GM23338 (cell line): ENCODE measurements around the gene PRKD3. TPM values are rescaled to one million over a fixed set of nuclear protein-coding genes. Genes with fewer than 3 reads are reported as not detected.

Source experiments
- ATAC-seq: fragments of 200-7000 bp; cut with Tn5 transposase; 3 replicates; pipeline ENCODE4 v1.9.1; 2020
- DNase-seq: peaks from one replicate; pipeline ENCODE4 v3.0.0-alpha.2; 2015; ENCODE audit warnings: low spot score
- H2AFZ ChIP-seq: fragments of 200-600 bp; sonication (generic); 2 replicates; pipeline ENCODE4 v1.8.0; 2016; ENCODE audit warnings: antibody characterized with exemption, mild to moderate bottlenecking, moderate library complexity
- H3F3A ChIP-seq: fragments of 200-600 bp; sonication (generic); replicated peaks from 2 replicates; pipeline ENCODE4 v1.8.0; 2017; ENCODE audit warnings: antibody characterized with exemption, mixed run types, low read depth
- H3K27ac ChIP-seq: fragments of 200-600 bp; sonication (generic); 2 replicates; pipeline ENCODE4 v1.6.1; 2016; ENCODE audit warnings: low read depth
- H3K27me3 ChIP-seq: fragments of 200-600 bp; sonication (generic); 2 replicates; pipeline ENCODE4 v1.8.0; 2016; ENCODE audit warnings: mild to moderate bottlenecking, mixed run types, moderate library complexity; ENCODE audit not compliant: insufficient read depth
- H3K36me3 ChIP-seq: fragments of 200-600 bp; sonication (generic); 2 replicates; pipeline ENCODE4 v1.8.0; 2016; ENCODE audit warnings: mild to moderate bottlenecking; ENCODE audit not compliant: insufficient read depth
- H3K4me1 ChIP-seq: fragments of 200-600 bp; sonication (generic); 2 replicates; pipeline ENCODE4 v1.8.0; 2016; ENCODE audit warnings: mild to moderate bottlenecking, moderate library complexity; ENCODE audit not compliant: insufficient read depth
- H3K4me2 ChIP-seq: fragments of 200-600 bp; sonication (generic); 2 replicates; pipeline ENCODE4 v1.7.1; 2017; ENCODE audit warnings: mixed run types
- H3K4me3 ChIP-seq: fragments of 200-600 bp; sonication (generic); 2 replicates; pipeline ENCODE4 v1.6.1; 2016; ENCODE audit warnings: mixed run types
- H3K79me2 ChIP-seq: fragments of 200-600 bp; sonication (generic); replicated peaks from 2 replicates; pipeline ENCODE4 v1.8.0; 2017; ENCODE audit warnings: mild to moderate bottlenecking; ENCODE audit not compliant: insufficient read depth
- H3K9me2 ChIP-seq: fragments of 200-600 bp; sonication (generic); 2 replicates; pipeline ENCODE4 v1.8.0; 2017; ENCODE audit not compliant: insufficient read depth
- H4K20me1 ChIP-seq: fragments of 200-600 bp; sonication (generic); replicated peaks from 2 replicates; pipeline ENCODE4 v1.8.0; 2017; ENCODE audit warnings: mild to moderate bottlenecking; ENCODE audit not compliant: insufficient read depth
- H3K27ac Mint-ChIP-seq: 2 replicates; pipeline ENCODE4 v1.8.0; 2020; ENCODE audit warnings: inconsistent platforms, mild to moderate bottlenecking, moderate library complexity, mixed read lengths
- H3K27me3 Mint-ChIP-seq: 3 replicates; pipeline ENCODE4 v1.8.0; 2022; ENCODE audit warnings: low read depth, mild to moderate bottlenecking, moderate library complexity, mixed read lengths, inconsistent platforms; ENCODE audit not compliant: insufficient read depth, poor library complexity
- H3K36me3 Mint-ChIP-seq: 3 replicates; pipeline ENCODE4 v1.8.0; 2021; ENCODE audit warnings: low read depth, mild to moderate bottlenecking, inconsistent platforms, moderate library complexity, mixed read lengths
- H3K4me1 Mint-ChIP-seq: 3 replicates; pipeline ENCODE4 v1.8.0; 2020; ENCODE audit warnings: mild to moderate bottlenecking, inconsistent platforms, mixed read lengths
- H3K4me3 Mint-ChIP-seq: 3 replicates; pipeline ENCODE4 v1.8.0; 2021; ENCODE audit warnings: moderate library complexity, mild to moderate bottlenecking, inconsistent platforms, mixed read lengths
- H3K9me3 Mint-ChIP-seq: 3 replicates; pipeline ENCODE4 v1.8.0; 2020; ENCODE audit warnings: moderate library complexity, mild to moderate bottlenecking, inconsistent platforms, mixed read lengths
- CREB1 ChIP-seq: fragments of 250-450 bp; sonication (Bioruptor Pico); IDR thresholded peaks from 2 replicates; pipeline ENCODE4 v1.5.0; 2020; ENCODE audit warnings: low read depth, mild to moderate bottlenecking, moderate library complexity
- ETS1 ChIP-seq: IDR thresholded peaks from 2 replicates; pipeline ENCODE4 v1.6.1; 2016; ENCODE audit warnings: antibody characterized with exemption
- EZH2 ChIP-seq: fragments of 200-600 bp; sonication (generic); IDR thresholded peaks from one replicate; pipeline ENCODE4 v1.8.0; 2017; ENCODE audit warnings: antibody characterized with exemption, mild to moderate bottlenecking, low read depth; ENCODE audit not compliant: unreplicated experiment
- EZH2phosphoT487 ChIP-seq: fragments of 200-600 bp; sonication (generic); IDR thresholded peaks from one replicate; pipeline ENCODE4 v1.8.1; 2018; ENCODE audit warnings: antibody characterized with exemption; ENCODE audit not compliant: unreplicated experiment
- JUNB ChIP-seq: IDR thresholded peaks from one replicate; pipeline ENCODE4 v1.6.1; 2016; ENCODE audit warnings: antibody characterized with exemption; ENCODE audit not compliant: unreplicated experiment
- NANOG ChIP-seq: IDR thresholded peaks from 2 replicates; pipeline ENCODE4 v1.6.1; 2016; ENCODE audit warnings: antibody characterized with exemption, borderline replicate concordance
- REST ChIP-seq: IDR thresholded peaks from one replicate; pipeline ENCODE4 v1.6.1; 2018; ENCODE audit warnings: antibody characterized with exemption; ENCODE audit not compliant: unreplicated experiment
- STAT1 ChIP-seq: IDR thresholded peaks from one replicate; pipeline ENCODE4 v1.6.1; 2016; ENCODE audit warnings: antibody characterized with exemption; ENCODE audit not compliant: unreplicated experiment
- ZNF114 ChIP-seq: fragments of 250-450 bp; sonication (Bioruptor Pico); IDR thresholded peaks from 2 replicates; pipeline ENCODE4 v1.5.0; 2020; ENCODE audit warnings: mild to moderate bottlenecking, moderate library complexity
- ZNF331 ChIP-seq: fragments of 250-450 bp; sonication (Bioruptor Pico); IDR thresholded peaks from 2 replicates; pipeline ENCODE4 v1.5.0; 2020; ENCODE audit warnings: low read depth, mild to moderate bottlenecking, moderate library complexity
- polyA plus RNA-seq: library from polyadenylated mRNA; unstranded; fragments of >200 nt; fragmentation: Nextera tagmentation; extraction: Ambion mirVana; gene quantifications from 2 replicates; pipeline ENCODE4 v1.2.1, GENCODE V29; 2016
- total RNA-seq: library from RNA; depleted of rRNA; stranded (reverse); fragments of >200 nt; shearing (Covaris generic); gene quantifications from 2 replicates; pipeline ENCODE4 v1.2.3, GENCODE V29; 2014
- TF ChIP-seq, protein P1 (sequence below), 2 experiments: fragments of 200-600 bp in 1 of 2; sonication (generic) in 1 of 2; conservative IDR thresholded peaks; 2 replicates each; pipeline versions ENCODE4 v1.5.1 to v1.6.1; 2016 to 2017; ENCODE audit warnings: antibody characterized with exemption in 2 of 2, low read depth in 2 of 2, mild to moderate bottlenecking in 2 of 2, moderate library complexity in 1 of 2

Gene PRKD3
- total and polyA plus RNA-seq, 2 experiments from 2014 or later: 59.7 to 77.0 TPM

- no peak overlapping the region for H3K4me3 ChIP-seq
These were observed 37.5 kb upstream of the PRKD3 start for GRCh38 chr2:37361994-37362698.

More at GRCh38 chr2:37361994-37362698, 37.5 kb upstream of the PRKD3 start:
- Histone ChIP-seq H3F3A (no peaks in the 10 kb centered on the region), H2AFZ (no peak overlapping the region), H3K36me3 (no peaks in the 10 kb centered on the region), H3K27ac (no peak overlapping the region), H3K27me3 (no peaks in the 10 kb centered on the region), H3K9me2 (no peaks in the 10 kb centered on the region), H3K4me2 (no peak overlapping the region), H3K4me1 (no peaks in the 10 kb centered on the region), H3K79me2 (no peaks in the 10 kb centered on the region), H4K20me1 (no peaks in the 10 kb centered on the region)
- DNase-seq (no peak), ATAC-seq (no peak)
- no peak overlapping the region for H3K4me3 Mint-ChIP-seq
- no peak overlapping the region for H3K27ac Mint-ChIP-seq
- no peak for TF ChIP-seq STAT1
- TF ChIP-seq ZNF331 (CRISPR knock-in tag): no peak
- no peak for TF ChIP-seq REST
- TF ChIP-seq CREB1: no peak
- TF ChIP-seq NANOG: no peak
- TF ChIP-seq EZH2phosphoT487: no peak
- no peak for TF ChIP-seq JUNB
- TF ChIP-seq EZH2: no peak
- TF ChIP-seq ETS1: no peak
- TF ChIP-seq, protein P1, sequence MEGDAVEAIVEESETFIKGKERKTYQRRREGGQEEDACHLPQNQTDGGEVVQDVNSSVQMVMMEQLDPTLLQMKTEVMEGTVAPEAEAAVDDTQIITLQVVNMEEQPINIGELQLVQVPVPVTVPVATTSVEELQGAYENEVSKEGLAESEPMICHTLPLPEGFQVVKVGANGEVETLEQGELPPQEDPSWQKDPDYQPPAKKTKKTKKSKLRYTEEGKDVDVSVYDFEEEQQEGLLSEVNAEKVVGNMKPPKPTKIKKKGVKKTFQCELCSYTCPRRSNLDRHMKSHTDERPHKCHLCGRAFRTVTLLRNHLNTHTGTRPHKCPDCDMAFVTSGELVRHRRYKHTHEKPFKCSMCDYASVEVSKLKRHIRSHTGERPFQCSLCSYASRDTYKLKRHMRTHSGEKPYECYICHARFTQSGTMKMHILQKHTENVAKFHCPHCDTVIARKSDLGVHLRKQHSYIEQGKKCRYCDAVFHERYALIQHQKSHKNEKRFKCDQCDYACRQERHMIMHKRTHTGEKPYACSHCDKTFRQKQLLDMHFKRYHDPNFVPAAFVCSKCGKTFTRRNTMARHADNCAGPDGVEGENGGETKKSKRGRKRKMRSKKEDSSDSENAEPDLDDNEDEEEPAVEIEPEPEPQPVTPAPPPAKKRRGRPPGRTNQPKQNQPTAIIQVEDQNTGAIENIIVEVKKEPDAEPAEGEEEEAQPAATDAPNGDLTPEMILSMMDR (conservative IDR thresholded peaks at IDR 0.05; ENCODE audit: low read depth in 2 of 2): no peak
- TF ChIP-seq ZNF114: no peak
- peaks cover 2% of the 10 kb centered on the region; the same call in 1 of the 3 replicates for H3K4me1 Mint-ChIP-seq
- H3K27me3 Mint-ChIP-seq: peaks cover 3% of the 10 kb centered on the region
- no peaks in the 10 kb centered on the region for H3K9me3 Mint-ChIP-seq
- H3K36me3 Mint-ChIP-seq: no peaks in the 10 kb centered on the region
